WTC11 (cell line): ENCODE data around the gene OCA2.

ENCODE experiments used
- NFE2L1 ChIP-seq: sonication (generic); formaldehyde crosslinking; IDR thresholded peaks from 2 replicates; pipeline ENCODE4 v1.8.1; 2023; ENCODE audit warnings: missing genetic modification reagents
- NFYB ChIP-seq: sonication (generic); formaldehyde crosslinking; conservative IDR thresholded peaks from 2 replicates; pipeline ENCODE4 v1.8.0; 2022; ENCODE audit warnings: low read depth, missing genetic modification reagents
- TP53 ChIP-seq: sonication (generic); formaldehyde crosslinking; IDR thresholded peaks from 2 replicates; pipeline ENCODE4 v1.8.1; 2023; ENCODE audit warnings: mild to moderate bottlenecking, missing genetic modification reagents
- ZNF263 ChIP-seq: sonication (generic); formaldehyde crosslinking; IDR thresholded peaks from 2 replicates; pipeline ENCODE4 v1.8.1; 2022; ENCODE audit warnings: low read depth, mild to moderate bottlenecking, moderate library complexity, missing genetic modification reagents
- TF ChIP-seq, protein P1 (sequence below): sonication (generic); formaldehyde crosslinking; IDR thresholded peaks from 2 replicates; pipeline ENCODE4 v1.8.0; 2022; ENCODE audit warnings: mild to moderate bottlenecking, missing genetic modification reagents

GRCh38 chr15:28115871-28116270 is 16.8 kb upstream of the OCA2 start:
- TF ChIP-seq TP53 (no peak), NFYB (CRISPR knock-in tag) (no peak), ZNF263 (CRISPR knock-in tag) (no peak), NFE2L1 (no peak)
- TF ChIP-seq, protein P1, sequence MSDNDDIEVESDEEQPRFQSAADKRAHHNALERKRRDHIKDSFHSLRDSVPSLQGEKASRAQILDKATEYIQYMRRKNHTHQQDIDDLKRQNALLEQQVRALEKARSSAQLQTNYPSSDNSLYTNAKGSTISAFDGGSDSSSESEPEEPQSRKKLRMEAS (CRISPR knock-in tag), result no peak
